ENCODE measurements around the gene LMBRD1.

LMBRD1 gene

DNA sequence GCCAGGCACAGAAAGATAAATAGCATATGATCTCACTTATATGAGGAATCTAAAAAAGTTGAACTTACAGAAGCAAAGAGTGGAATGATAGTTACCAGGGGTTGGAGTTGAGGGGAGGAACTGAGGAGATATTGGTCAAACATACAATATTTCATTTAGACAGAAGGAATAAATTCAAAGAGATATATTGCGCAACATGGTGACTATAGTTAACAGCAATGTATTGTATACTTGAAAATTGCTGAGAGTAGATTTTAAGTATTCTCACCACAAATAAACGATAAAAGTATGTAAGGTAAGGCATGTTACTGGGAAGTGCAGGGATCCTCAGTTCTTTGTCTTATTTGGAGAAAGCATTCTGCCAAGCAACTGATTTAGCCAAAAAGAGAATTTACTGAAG lies 171.9 kb downstream of the LMBRD1 start:
- DNase-seq, result no peak
